ENCODE measurements around the gene HBG1. TPM values are rescaled to one million over a fixed set of nuclear protein-coding genes. Genes with fewer than 3 reads are reported as not detected.

HBG1 gene
- total and polyA plus RNA-seq, 8 donors: 6.2 TPM; not detected in 7

DNA sequence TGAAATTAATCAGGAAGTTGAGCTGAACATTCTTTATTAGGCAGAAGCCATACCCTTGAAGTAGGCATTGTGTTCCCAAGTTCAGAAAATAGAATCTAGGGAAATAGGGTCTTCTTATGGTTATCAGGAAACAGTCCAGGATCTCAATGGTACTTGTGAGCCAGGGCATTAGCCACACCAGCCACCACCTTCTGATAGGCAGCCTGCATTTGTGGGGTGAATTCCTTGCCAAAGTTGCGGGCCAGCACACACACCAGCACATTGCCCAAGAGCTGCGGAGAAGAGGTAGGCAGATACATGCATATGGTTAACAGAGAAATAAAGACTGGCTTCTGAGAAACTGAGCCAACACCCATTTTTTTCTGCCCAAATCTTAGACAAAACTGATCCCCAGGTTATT lies 16.8 kb downstream of the HBG1 start:
- WGBS, 5 donors: 90 to 100% (median 96%) methylated on average over 2 of the region's 2 CpGs
- Histone ChIP-seq H3K36me3 (no peaks in the 10 kb centered on the region), H3K9me3 (no peaks in the 10 kb centered on the region), H3K27me3 (no peaks in the 10 kb centered on the region), H3K27ac (no peak overlapping the region), H3K4me3 (no peak overlapping the region), H3K4me1 (no peaks in the 10 kb centered on the region)
- intact Hi-C loops (cut with DNase I; ENCODE audit: low total_unique reads): no loop called here
- TF ChIP-seq POLR2A (IDR thresholded peaks at IDR 0.05) (no peak), POLR2AphosphoS5 (IDR thresholded peaks at IDR 0.05) (no peak), EP300 (IDR thresholded peaks at IDR 0.05) (no peak), CTCF (IDR thresholded peaks at IDR 0.05) (no peak)
- no peak for DNase-seq

- H3K27ac ChIP-seq: no peak overlapping the region
- TF ChIP-seq POLR2A (IDR thresholded peaks at IDR 0.05): no peak
- TF ChIP-seq EP300 (IDR thresholded peaks at IDR 0.05): no peak
- TF ChIP-seq CTCF (IDR thresholded peaks at IDR 0.05): no peak
- TF ChIP-seq POLR2AphosphoS5 (IDR thresholded peaks at IDR 0.05): no peak
- H3K9me3 ChIP-seq: no peaks in the 10 kb centered on the region
- intact Hi-C loops (cut with DNase I; ENCODE audit: low total_unique reads): no loop called here
- no peak overlapping the region for H3K4me3 ChIP-seq
- H3K36me3 ChIP-seq: no peaks in the 10 kb centered on the region
- 65 to 75% (median 68%) methylated on average over 3 of the region's 3 CpGs for WGBS, 5 donors
- H3K27me3 ChIP-seq: no peaks in the 10 kb centered on the region
- no peaks in the 10 kb centered on the region for H3K4me1 ChIP-seq
- no peak for DNase-seq
Measured at GRCh38 chr11:5232176-5232575, 17.5 kb downstream of the HBG1 start.

GRCh38 chr11:5231111-5231510 lies 18.5 kb downstream of the HBG1 start:
- no peak for DNase-seq
- TF ChIP-seq CTCF (IDR thresholded peaks at IDR 0.05) (no peak), EP300 (IDR thresholded peaks at IDR 0.05) (no peak), POLR2A (IDR thresholded peaks at IDR 0.05) (no peak)
- Histone ChIP-seq H3K27me3 (no peaks in the 10 kb centered on the region), H3K27ac (no peak overlapping the region), H3K4me3 (no peak overlapping the region), H3K9me3 (no peaks in the 10 kb centered on the region), H3K4me1 (no peaks in the 10 kb centered on the region), H3K36me3 (no peaks in the 10 kb centered on the region)
- intact Hi-C loops (cut with DNase I; ENCODE audit: low total_unique reads): no loop called here
- WGBS, 5 donors: 74 to 87% (median 84%) methylated on average over 2 of the region's 2 CpGs

- H3K27me3 ChIP-seq: no peaks in the 10 kb centered on the region
- DNase-seq: no peak
- 81 to 97% (median 92%) methylated on average over 1 of the region's 1 CpG for WGBS, 5 donors
- H3K4me1 ChIP-seq: no peaks in the 10 kb centered on the region
- no peak for TF ChIP-seq POLR2AphosphoS5 (IDR thresholded peaks at IDR 0.05)
- TF ChIP-seq POLR2A (IDR thresholded peaks at IDR 0.05): no peak
- TF ChIP-seq EP300 (IDR thresholded peaks at IDR 0.05): no peak
- no peak overlapping the region for H3K27ac ChIP-seq
- no peak overlapping the region for H3K4me3 ChIP-seq
- intact Hi-C loops (cut with DNase I; ENCODE audit: low total_unique reads): no loop called here
- no peaks in the 10 kb centered on the region for H3K36me3 ChIP-seq
- H3K9me3 ChIP-seq: no peaks in the 10 kb centered on the region
Measured at GRCh38 chr11:5230266-5230665, 19.4 kb downstream of the HBG1 start.

DNA sequence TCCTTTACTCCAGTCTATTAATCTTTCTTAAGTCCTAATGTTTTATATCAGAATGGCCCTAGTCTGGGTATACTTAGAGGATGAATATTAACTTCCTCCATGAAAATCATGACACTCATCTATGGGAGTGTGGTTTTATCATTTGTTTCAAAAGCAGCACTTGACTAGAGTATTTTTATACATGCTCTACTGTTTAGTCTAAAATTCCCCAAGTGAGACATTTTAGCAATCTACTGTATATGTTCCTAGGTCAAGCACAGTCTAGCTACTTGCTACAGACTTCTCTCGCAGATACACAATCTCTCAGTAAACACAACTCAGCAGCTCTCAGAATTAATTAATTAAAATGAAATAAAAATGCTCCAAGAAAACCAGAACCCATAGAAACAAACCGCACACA lies 19.9 kb downstream of the HBG1 start:
- no peak for DNase-seq
- Histone ChIP-seq H3K4me1 (no peaks in the 10 kb centered on the region), H3K27me3 (no peaks in the 10 kb centered on the region), H3K9me3 (no peaks in the 10 kb centered on the region), H3K4me3 (no peak overlapping the region), H3K36me3 (no peaks in the 10 kb centered on the region), H3K27ac (no peak overlapping the region)
- no peak for TF ChIP-seq POLR2AphosphoS5 (IDR thresholded peaks at IDR 0.05)
- no peak for TF ChIP-seq EP300 (IDR thresholded peaks at IDR 0.05)
- TF ChIP-seq CTCF (IDR thresholded peaks at IDR 0.05): no peak
- TF ChIP-seq POLR2A (IDR thresholded peaks at IDR 0.05): no peak
- WGBS, 5 donors: 71 to 78% (median 75%) methylated on average over 2 of the region's 2 CpGs
- intact Hi-C loops (cut with DNase I; ENCODE audit: low total_unique reads): no loop called here
